Activated naive CD8-positive, alpha-beta T cell treated with anti-CD3 and anti-CD28 coated beads, Interleukin-2, amount 50 U/mL, for 16 hours (primary cell): ENCODE results near the gene STARD6.
"Not testable (repeated sequence)": the region's sequence is repeated elsewhere in the genome, so short reads cannot be mapped to it uniquely, and the experiment has no call there.

Source experiments
- DNase-seq: peaks from one replicate; pipeline ENCODE4 v3.0.0-alpha.2; 2020; ENCODE audit warnings: low read depth, low spot score

The STARD6 gene

GRCh38 chr18:54338230-54338629 lies 19.4 kb downstream of the STARD6 start:
- no peak for DNase-seq

- no peak for DNase-seq
Measured at GRCh38 chr18:54335638-54336173, 22.0 kb downstream of the STARD6 start.

GRCh38 chr18:54330768-54331548 lies 26.7 kb downstream of the STARD6 start:
- DNase-seq: no peak

GRCh38 chr18:54329787-54330186 lies 27.9 kb downstream of the STARD6 start:
- DNase-seq: no peak

- DNase-seq: no peak
Measured at GRCh38 chr18:54327818-54328217, 29.8 kb downstream of the STARD6 start.

GRCh38 chr18:54323970-54324369 lies 33.7 kb downstream of the STARD6 start:
- no peak for DNase-seq

GRCh38 chr18:54323561-54323960 lies 34.1 kb downstream of the STARD6 start:
- DNase-seq: no peak

- no peak for DNase-seq
Measured at GRCh38 chr18:54316071-54316820, 41.4 kb downstream of the STARD6 start.

GRCh38 chr18:54309564-54309963 lies 48.1 kb downstream of the STARD6 start:
- DNase-seq: not testable (repeated sequence)

- DNase-seq: no peak
Measured at GRCh38 chr18:54303408-54303807, 54.2 kb downstream of the STARD6 start.

- DNase-seq: not testable (repeated sequence)
Measured at GRCh38 chr18:54298991-54299390, 58.7 kb downstream of the STARD6 start.

- DNase-seq: no peak
Measured at GRCh38 chr18:54296062-54296461, 61.6 kb downstream of the STARD6 start.

GRCh38 chr18:54294274-54294673 lies 63.4 kb downstream of the STARD6 start:
- no peak for DNase-seq

- no peak for DNase-seq
Measured at GRCh38 chr18:54284981-54285785, 72.5 kb downstream of the STARD6 start.

GRCh38 chr18:54284535-54284934 lies 73.1 kb downstream of the STARD6 start:
- DNase-seq: no peak

- DNase-seq: no peak
Measured at GRCh38 chr18:54280220-54280569, 77.5 kb downstream of the STARD6 start.

- DNase-seq: no peak
Measured at GRCh38 chr18:54279477-54280219, 78.0 kb downstream of the STARD6 start.

- no peak for DNase-seq
Measured at GRCh38 chr18:54278615-54279014, 79.0 kb downstream of the STARD6 start.

- no peak for DNase-seq
Measured at GRCh38 chr18:54277899-54278298, 79.8 kb downstream of the STARD6 start.
